NB4 (cell line): ENCODE results near the gene EIF2S2.
"Not testable (repeated sequence)": the region's sequence is repeated elsewhere in the genome, so short reads cannot be mapped to it uniquely, and the experiment has no call there.

ENCODE experiments used
- DNase-seq: peaks from one replicate; pipeline ENCODE4 v3.0.0; 2010; ENCODE audit warnings: low read depth
- H3K4me3 ChIP-seq: one replicate; pipeline ENCODE4 v1.5.1; 2011; ENCODE audit warnings: mild to moderate bottlenecking, low read depth, low read length, moderate library complexity
- CTCF ChIP-seq: IDR thresholded peaks from one replicate; pipeline ENCODE4 v1.5.1; 2012; ENCODE audit warnings: low read depth, low read length
- MAX ChIP-seq: IDR thresholded peaks from 2 replicates; pipeline ENCODE4 v1.6.1; 2011; ENCODE audit warnings: low read depth, low read length
- MYC ChIP-seq: IDR thresholded peaks from 2 replicates; pipeline ENCODE4 v1.6.1; 2011; ENCODE audit warnings: low read depth, low read length
- POLR2A ChIP-seq: IDR thresholded peaks from 2 replicates; pipeline ENCODE4 v1.6.1; 2011; ENCODE audit warnings: mild to moderate bottlenecking; ENCODE audit not compliant: insufficient read length; ENCODE audit errors: extremely low read depth

The EIF2S2 gene

DNA sequence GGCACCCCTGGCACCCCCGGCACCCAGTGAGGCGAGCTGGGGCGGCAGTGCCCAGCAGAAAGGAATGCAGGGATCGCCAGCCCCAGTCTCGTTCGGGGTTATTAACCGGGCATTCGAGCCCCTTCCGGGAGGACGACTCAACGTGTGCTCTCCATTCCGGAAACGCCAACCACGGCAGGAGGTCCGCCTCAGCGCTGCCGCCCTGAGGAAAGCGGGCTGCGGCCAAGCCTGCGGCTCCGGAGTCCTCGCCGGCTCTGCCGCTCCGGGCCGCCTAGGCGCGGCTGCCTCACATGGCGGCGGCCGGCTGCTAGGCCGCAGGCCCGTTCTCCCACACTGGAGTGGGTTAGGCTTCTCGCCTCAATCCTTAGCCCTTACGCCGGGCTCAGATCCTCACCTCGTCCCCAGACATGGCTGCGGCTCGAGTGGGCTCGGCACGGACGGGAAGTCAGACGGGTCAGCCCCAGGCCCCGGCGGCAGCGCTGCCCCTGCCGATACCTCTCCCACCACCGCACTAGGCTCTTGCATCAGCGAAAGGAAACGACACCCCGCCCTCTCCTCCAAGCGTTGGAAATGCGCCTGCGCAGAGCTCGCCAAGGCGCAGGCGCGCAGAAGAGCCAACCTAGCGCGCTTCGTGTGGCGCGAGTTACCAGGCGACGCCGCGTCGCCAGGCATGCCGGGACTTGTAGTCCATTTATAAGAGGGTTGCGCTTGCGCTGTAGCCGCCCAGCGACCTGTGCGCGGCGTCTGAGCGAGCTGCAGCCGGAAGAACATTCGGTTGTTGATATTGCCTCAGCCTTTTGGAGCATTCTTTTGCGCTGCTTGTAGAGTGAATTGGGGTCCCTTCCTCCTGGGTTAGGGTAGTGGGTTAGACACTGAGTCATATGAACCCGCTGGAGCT lies at the start of gene EIF2S2:
EIF2S2 (minus strand) TSS at position 542 of the 898 bp plus-strand sequence; CDS start at position 409, 133 bp downstream.
- peak; percentile 61 for TF ChIP-seq MYC
- TF ChIP-seq POLR2A = peak; percentile 92
- TF ChIP-seq CTCF = no peak
- TF ChIP-seq MAX = peak; percentile 49; the same call in 1 of the 2 replicates
- peak; percentile 100 for DNase-seq
- peak within 1 kb of the TSS; percentile 93 for H3K4me3 ChIP-seq

DNA sequence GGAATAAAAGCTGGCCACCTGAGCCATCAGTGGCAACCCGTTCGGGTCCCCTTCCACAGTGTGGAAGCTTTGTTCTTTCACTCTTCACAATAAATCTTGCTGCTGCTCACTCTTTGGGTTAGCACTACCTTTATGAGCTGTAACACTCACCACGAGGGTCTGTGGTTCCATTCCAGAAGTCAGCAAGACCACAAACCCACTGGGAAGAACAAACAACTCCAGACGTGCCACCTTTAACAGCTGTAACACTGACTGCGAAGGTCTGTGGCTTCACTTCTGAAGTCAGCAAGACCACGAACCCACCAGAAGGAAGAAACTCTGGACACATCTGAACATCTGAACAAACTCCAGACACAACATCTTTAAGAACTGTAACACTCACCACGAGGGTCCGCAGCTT lies 45.7 kb upstream of the EIF2S2 start:
- DNase-seq, H3K4me3 ChIP-seq: not testable (repeated sequence)

GRCh38 chr20:34155836-34156235 lies 43.8 kb upstream of the EIF2S2 start:
- DNase-seq = no peak
- TF ChIP-seq POLR2A = no peak
- no peak for TF ChIP-seq MAX
- no peak for TF ChIP-seq MYC
- TF ChIP-seq CTCF = no peak
- no peak overlapping the region for H3K4me3 ChIP-seq

DNA sequence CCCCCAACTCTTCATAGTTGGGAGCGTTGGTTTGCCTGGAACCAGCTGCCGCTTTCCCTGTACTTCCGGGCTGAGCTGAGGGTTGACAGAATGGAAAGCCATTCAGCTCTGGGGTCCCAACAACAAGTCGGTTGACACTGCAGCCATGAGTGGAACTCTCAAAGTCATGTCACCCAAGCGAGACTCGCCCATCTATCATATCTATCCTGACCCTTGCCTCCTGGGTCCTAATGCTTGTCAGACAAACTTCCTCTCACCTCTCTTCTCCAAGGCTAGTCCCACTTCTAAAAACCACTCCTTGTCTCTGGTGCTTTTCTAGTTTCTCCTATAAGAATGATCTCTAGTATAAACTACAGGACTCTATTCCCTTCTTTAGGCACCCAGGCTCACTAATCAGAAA lies 41.1 kb upstream of the EIF2S2 start:
- not testable (repeated sequence) for H3K4me3 ChIP-seq

DNA sequence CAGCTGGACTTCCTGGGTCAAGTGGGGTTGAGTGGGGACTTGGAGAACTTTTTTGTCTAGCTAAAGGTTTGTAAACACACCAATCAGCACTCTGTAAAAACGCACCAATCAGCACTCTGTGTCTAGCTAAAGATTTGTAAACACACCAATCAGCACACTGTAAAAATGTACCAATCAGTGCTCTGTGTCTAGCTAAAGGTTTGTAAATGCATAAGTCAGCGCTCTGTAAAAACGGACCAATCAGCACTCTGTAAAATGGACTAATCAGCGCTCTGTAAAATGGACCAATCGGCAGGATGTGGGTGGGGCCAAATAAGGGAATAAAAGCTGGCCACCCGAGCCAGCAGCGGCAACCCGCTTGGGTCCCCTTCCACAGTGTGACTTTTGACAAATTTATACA lies 40.0 kb upstream of the EIF2S2 start:
- H3K4me3 ChIP-seq, DNase-seq: not testable (repeated sequence)

More for the DNA sequence above, 41.1 kb upstream of the EIF2S2 start:
- DNase-seq = not testable (repeated sequence)

GRCh38 chr20:34150306-34151000 lies 38.4 kb upstream of the EIF2S2 start:
- DNase-seq = no peak
- no peak overlapping the region for H3K4me3 ChIP-seq
- TF ChIP-seq CTCF (no peak), MAX (no peak), POLR2A (no peak), MYC (no peak)

DNA sequence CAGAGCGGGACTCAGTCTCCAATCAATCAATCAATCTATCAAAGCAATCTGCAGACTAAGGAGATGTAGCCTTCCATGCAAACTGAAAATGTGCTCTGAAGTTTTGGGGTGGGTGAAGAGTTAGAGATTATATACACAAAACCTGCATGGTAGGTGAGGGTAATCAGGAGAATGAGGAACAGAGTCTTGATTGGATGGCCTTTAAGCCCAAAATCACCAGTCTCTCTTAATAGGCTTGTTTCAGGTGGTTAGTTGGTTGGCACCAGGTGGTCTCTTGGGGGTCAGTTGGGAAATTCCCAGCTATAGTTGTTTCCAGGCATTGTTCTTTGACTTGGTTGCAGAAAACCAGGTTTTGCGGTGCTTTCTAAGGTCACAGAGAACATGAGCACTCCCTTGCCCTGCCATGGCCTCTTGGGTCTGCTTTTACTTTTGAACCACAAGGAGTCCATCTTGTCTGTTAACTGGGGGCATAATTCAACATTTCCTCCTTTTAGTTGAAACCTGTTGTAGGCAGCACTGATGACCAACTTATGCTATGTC lies 33.3 kb upstream of the EIF2S2 start:
- TF ChIP-seq CTCF = no peak
- no peak for TF ChIP-seq POLR2A
- TF ChIP-seq MYC = no peak
- no peak for TF ChIP-seq MAX
- H3K4me3 ChIP-seq = no peak overlapping the region
- DNase-seq = no peak
